Measurements from ENCODE around the gene GOLGA6L10.
"Not testable (repeated sequence)": the region's sequence is repeated elsewhere in the genome, so short reads cannot be mapped to it uniquely, and the experiment has no call there.

Gene GOLGA6L10

GRCh38 chr15:82342632-82343374 lies 6.5 kb downstream of the GOLGA6L10 start:
- DNase-seq: not testable (repeated sequence)

GRCh38 chr15:82338573-82338972 lies 10.7 kb downstream of the GOLGA6L10 start:
- not testable (repeated sequence) for DNase-seq

- not testable (repeated sequence) for DNase-seq
These were observed 11.2 kb downstream of the GOLGA6L10 start for GRCh38 chr15:82338053-82338452.

GRCh38 chr15:82337051-82337450 lies 12.2 kb downstream of the GOLGA6L10 start:
- not testable (repeated sequence) for DNase-seq

- DNase-seq: not testable (repeated sequence)
These were observed 13.1 kb downstream of the GOLGA6L10 start for GRCh38 chr15:82336180-82336647.

GRCh38 chr15:82335006-82335405 lies 14.3 kb downstream of the GOLGA6L10 start:
- not testable (repeated sequence) for DNase-seq

- not testable (repeated sequence) for DNase-seq
These were observed 14.7 kb downstream of the GOLGA6L10 start for GRCh38 chr15:82334554-82334932.

GRCh38 chr15:82333603-82334553 lies 15.4 kb downstream of the GOLGA6L10 start:
- not testable (repeated sequence) for DNase-seq

- not testable (repeated sequence) for DNase-seq
These were observed 16.3 kb downstream of the GOLGA6L10 start for GRCh38 chr15:82332711-82333602.

- not testable (repeated sequence) for DNase-seq
These were observed 17.5 kb downstream of the GOLGA6L10 start for GRCh38 chr15:82331576-82332304.

- DNase-seq: not testable (repeated sequence)
These were observed 18.4 kb downstream of the GOLGA6L10 start for GRCh38 chr15:82330921-82331320.

GRCh38 chr15:82329039-82329438 lies 20.2 kb downstream of the GOLGA6L10 start:
- not testable (repeated sequence) for DNase-seq

GRCh38 chr15:82327372-82327771 lies 21.9 kb downstream of the GOLGA6L10 start:
- DNase-seq: not testable (repeated sequence)

- not testable (repeated sequence) for DNase-seq
These were observed 22.4 kb downstream of the GOLGA6L10 start for GRCh38 chr15:82326896-82327295.

- not testable (repeated sequence) for DNase-seq
These were observed 23.6 kb downstream of the GOLGA6L10 start for GRCh38 chr15:82325646-82326045.

- DNase-seq: not testable (repeated sequence)
These were observed 24.4 kb downstream of the GOLGA6L10 start for GRCh38 chr15:82324831-82325230.

GRCh38 chr15:82322488-82322887 lies 26.8 kb downstream of the GOLGA6L10 start:
- DNase-seq: not testable (repeated sequence)

- DNase-seq: not testable (repeated sequence)
These were observed 28.4 kb downstream of the GOLGA6L10 start for GRCh38 chr15:82320861-82321260.

GRCh38 chr15:82319522-82320278 lies 29.6 kb downstream of the GOLGA6L10 start:
- not testable (repeated sequence) for DNase-seq

- DNase-seq: not testable (repeated sequence)
These were observed 31.0 kb downstream of the GOLGA6L10 start for GRCh38 chr15:82318281-82318680.

GRCh38 chr15:82317516-82317915 lies 31.8 kb downstream of the GOLGA6L10 start:
- not testable (repeated sequence) for DNase-seq

Data from T1000 (cell line).